Heart left ventricle (tissue), 13 donors: ENCODE measurements around the gene SLC35F1.

Experiments used
- POLR2A ChIP-seq, 2 donors: fragments of 450-650 bp; IDR thresholded peaks; one replicate each; pipeline ENCODE4 v1.6.1; 2017; ENCODE audit warnings: antibody characterized with exemption in 2 of 2, mild to moderate bottlenecking in 2 of 2, moderate library complexity in 2 of 2
- TF ChIP-seq, protein P1 (sequence below), 12 donors: fragments of 200-600 bp; sonication (generic) in 4 of 12; IDR thresholded peaks; one replicate each; pipeline versions ENCODE4 v1.5.0 to v1.8.0; 2018 to 2022; ENCODE audit warnings: antibody characterized with exemption in 12 of 12, mild to moderate bottlenecking in 5 of 12
- donor health status: ischemic (EF 13 %, LVEDD 7.1; RV severe dilation, severe dysfunction).
- donor health status: DM: no; HTN: yes; CAD: no.
- donor health status: DM: no; HTN: no; CAD: no.
- donor health status: ischemic (EF 25% LVEDD 6.9; RV normal size, moderate dysfunction).
- donor health status: ischemic (EF 25% LVEDD 5.7; RV mildly dilated, moderate dysfunction).
- donor health status: ischemic (EF 35%, LVEDD 5.7; RV mildly dilated, moderate dysfunction).
- donor health status: nonischemic (EF 11% LVEDD 7.7; RV severe dilation, severe dysfunction).
- donor health status: DM: yes; HTN: yes; CAD: no.
- donor health status: PGD.
- donor health status: ischemic (EF 29% LVEDD 5.4; RV normal size, mild dysfunction).
- donor health status: nonischemic (EF 23%, LVEDD 6.1; RV moderate dilation, normal function).

DNA sequence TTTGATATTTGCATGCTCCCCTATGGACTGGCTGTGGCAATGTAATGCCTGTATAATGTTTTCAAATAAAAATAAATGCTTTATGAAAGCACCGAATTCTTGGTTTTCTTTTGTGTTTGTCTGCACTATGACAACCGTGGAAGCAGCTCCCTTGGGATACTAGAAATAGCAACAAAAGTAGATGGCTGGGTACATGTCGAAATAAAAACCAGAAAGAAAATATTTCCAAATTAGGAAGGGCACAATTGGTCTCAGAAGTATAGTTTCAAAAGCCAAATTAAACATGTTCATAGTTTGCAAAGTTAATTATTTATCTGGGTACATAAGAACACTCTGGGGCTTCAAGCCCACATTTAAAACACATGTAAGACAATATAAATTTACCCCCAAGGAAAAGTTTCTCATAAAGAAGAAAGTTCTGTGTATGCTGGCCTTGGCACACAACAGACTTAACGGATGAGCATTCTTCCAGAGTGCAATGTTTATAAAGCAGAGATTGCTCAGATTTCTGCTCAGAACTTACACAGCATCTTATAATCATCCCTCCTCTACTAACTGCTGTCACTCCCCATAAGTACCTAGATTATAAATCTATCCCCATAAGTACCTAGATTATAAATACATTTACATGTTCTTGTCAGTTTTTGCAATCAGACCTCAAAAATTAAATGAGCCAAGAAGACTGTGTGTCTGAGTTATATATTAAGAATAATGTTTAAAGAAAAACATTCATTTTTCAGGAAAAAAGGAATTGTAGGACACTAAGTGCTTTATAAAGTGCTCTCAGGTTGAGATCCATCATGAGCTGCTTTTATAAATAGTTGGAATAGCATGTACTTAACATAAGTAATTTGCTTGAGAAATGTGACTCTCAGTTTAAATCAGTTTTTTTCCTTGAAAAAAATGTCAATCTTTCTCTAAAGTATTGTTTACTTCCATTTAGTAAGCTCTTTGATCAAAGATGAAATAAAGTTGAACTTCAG lies 410.8 kb downstream of the SLC35F1 start:
- TF ChIP-seq, protein P1, sequence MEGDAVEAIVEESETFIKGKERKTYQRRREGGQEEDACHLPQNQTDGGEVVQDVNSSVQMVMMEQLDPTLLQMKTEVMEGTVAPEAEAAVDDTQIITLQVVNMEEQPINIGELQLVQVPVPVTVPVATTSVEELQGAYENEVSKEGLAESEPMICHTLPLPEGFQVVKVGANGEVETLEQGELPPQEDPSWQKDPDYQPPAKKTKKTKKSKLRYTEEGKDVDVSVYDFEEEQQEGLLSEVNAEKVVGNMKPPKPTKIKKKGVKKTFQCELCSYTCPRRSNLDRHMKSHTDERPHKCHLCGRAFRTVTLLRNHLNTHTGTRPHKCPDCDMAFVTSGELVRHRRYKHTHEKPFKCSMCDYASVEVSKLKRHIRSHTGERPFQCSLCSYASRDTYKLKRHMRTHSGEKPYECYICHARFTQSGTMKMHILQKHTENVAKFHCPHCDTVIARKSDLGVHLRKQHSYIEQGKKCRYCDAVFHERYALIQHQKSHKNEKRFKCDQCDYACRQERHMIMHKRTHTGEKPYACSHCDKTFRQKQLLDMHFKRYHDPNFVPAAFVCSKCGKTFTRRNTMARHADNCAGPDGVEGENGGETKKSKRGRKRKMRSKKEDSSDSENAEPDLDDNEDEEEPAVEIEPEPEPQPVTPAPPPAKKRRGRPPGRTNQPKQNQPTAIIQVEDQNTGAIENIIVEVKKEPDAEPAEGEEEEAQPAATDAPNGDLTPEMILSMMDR (IDR thresholded peaks at IDR 0.05), result no peak
- TF ChIP-seq POLR2A (IDR thresholded peaks at IDR 0.05), result no peak
